Stomach (tissue), 9 donors: Measurements from ENCODE around the gene SORCS1. TPM values are rescaled to one million over a fixed set of nuclear protein-coding genes. Genes with fewer than 3 reads are reported as not detected.

ENCODE experiments used
- DNase-seq, 2 donors: peaks; one replicate each; pipeline versions ENCODE4 v3.0.0 to v3.0.0-alpha.2; 2013 to 2019
- H3K27ac ChIP-seq, 5 donors: fragments of 200-600 bp in 4 of 5; sonication (generic) in 4 of 5; one replicate each; pipeline ENCODE4 v1.5.1; 2013 to 2019; ENCODE audit warnings: mild to moderate bottlenecking in 1 of 5, moderate library complexity in 1 of 5
- H3K27me3 ChIP-seq, 3 donors: fragments of 200-600 bp; sonication (generic); one replicate each; pipeline ENCODE4 v1.5.1; 2017 to 2019; ENCODE audit warnings: mixed run types in 1 of 3
- H3K36me3 ChIP-seq, 4 donors: fragments of 200-600 bp; sonication (generic); 1 replicate in 3 of 4; 2 replicates in 1 of 4; pipeline ENCODE4 v1.5.1; 2016 to 2019
- H3K4me1 ChIP-seq, 4 donors: fragments of 200-600 bp; sonication (generic); one replicate each; pipeline ENCODE4 v1.5.1; 2016 to 2019
- H3K4me3 ChIP-seq, 4 donors: fragments of 200-600 bp; sonication (generic) in 3 of 4; one replicate each; pipeline ENCODE4 v1.5.1; 2016 to 2019; ENCODE audit warnings: mild to moderate bottlenecking in 1 of 4
- H3K9me3 ChIP-seq, 4 donors: fragments of 200-600 bp; sonication (generic); one replicate each; pipeline ENCODE4 v1.5.1; 2016 to 2019
- EP300 ChIP-seq: sonication (generic); formaldehyde crosslinking; IDR thresholded peaks from one replicate; pipeline ENCODE4 v1.6.1; 2017; ENCODE audit warnings: antibody characterized with exemption
- POLR2A ChIP-seq, 4 donors: fragments of 450-650 bp; IDR thresholded peaks; one replicate each; pipeline ENCODE4 v1.6.1; 2016; ENCODE audit warnings: antibody characterized with exemption in 4 of 4, control low read depth in 2 of 4, mild to moderate bottlenecking in 1 of 4, moderate library complexity in 1 of 4
- POLR2AphosphoS5 ChIP-seq, 3 donors: sonication (generic); formaldehyde crosslinking; IDR thresholded peaks; one replicate each; pipeline ENCODE4 v1.6.1; 2016; ENCODE audit warnings: antibody characterized with exemption in 3 of 3
- WGBS, 5 donors: extraction: QIAGEN DNeasy Blood & Tissue Kit in 3 of 5; methylation state at CpG; one replicate each; pipeline versions ENCODE4 v1.1.5 to v1.1.7; 2013 to 2018; 5-methylcytosine and 5-hydroxymethylcytosine counted together
- intact Hi-C: fragments of 100-400 bp; cut with DNase I; formaldehyde crosslinking; loops from one replicate; pipeline ENCODE4 v1.15.1; 2023; ENCODE audit warnings: low total_unique reads
- polyA plus RNA-seq, 3 donors: library from polyadenylated mRNA; stranded (reverse); fragments of 200-250 nt; gene quantifications; one replicate each; pipeline ENCODE4 v1.2.3, GENCODE V29; 2013
- total RNA-seq, 5 donors: library from RNA; depleted of rRNA; stranded (reverse); fragments of >200 nt; gene quantifications; one replicate each; pipeline versions ENCODE4 v1.1.0 to v1.2.3, GENCODE V29; 2014 to 2016
- TF ChIP-seq, protein P1 (sequence below), 7 experiments: fragments of 450-650 bp in 4 of 7; fragments of 200-600 bp in 3 of 7; sonication (generic) in 3 of 7; IDR thresholded peaks; one replicate each; pipeline ENCODE4 v1.5.1; 2016 to 2019; ENCODE audit warnings: antibody characterized with exemption in 7 of 7, control low read depth in 2 of 7, mild to moderate bottlenecking in 1 of 7
- donor health status: healthy with polysubstance abuse.
- donor health status: Bipolar disorder and iron deficiency.
- donor health status: healthy.

Gene SORCS1
- total and polyA plus RNA-seq, 8 donors, result 0.25 to 10.1 (median 0.69) TPM

DNA sequence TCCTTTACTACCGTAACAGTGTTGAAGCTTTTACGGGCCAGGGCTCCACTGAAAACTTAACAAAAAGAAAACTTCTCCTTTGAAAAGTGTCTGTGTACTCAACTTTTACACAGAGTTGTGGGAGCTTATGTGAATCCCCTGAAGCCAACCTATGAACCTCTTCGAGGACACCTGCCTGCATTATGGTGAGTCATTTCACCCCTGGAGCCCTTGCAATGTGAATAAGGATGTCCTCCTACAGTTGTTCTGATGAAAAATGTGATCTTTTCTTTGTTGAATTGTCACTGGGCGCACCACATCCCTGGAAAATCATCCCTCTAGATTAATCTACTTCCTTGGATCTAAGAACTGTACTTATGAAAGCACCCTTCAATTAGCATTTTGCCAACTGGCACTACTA is 93.2 kb downstream of the SORCS1 start:
- DNase-seq, result no peak
- Histone ChIP-seq H3K27me3 (no peaks in the 10 kb centered on the region), H3K27ac (no peak overlapping the region), H3K4me1 (no peaks in the 10 kb centered on the region), H3K4me3 (no peak overlapping the region), H3K36me3 (no peaks in the 10 kb centered on the region), H3K9me3 (no peaks in the 10 kb centered on the region)
- intact Hi-C loops, result no loop called here
- no peak for TF ChIP-seq EP300
- TF ChIP-seq, protein P1, sequence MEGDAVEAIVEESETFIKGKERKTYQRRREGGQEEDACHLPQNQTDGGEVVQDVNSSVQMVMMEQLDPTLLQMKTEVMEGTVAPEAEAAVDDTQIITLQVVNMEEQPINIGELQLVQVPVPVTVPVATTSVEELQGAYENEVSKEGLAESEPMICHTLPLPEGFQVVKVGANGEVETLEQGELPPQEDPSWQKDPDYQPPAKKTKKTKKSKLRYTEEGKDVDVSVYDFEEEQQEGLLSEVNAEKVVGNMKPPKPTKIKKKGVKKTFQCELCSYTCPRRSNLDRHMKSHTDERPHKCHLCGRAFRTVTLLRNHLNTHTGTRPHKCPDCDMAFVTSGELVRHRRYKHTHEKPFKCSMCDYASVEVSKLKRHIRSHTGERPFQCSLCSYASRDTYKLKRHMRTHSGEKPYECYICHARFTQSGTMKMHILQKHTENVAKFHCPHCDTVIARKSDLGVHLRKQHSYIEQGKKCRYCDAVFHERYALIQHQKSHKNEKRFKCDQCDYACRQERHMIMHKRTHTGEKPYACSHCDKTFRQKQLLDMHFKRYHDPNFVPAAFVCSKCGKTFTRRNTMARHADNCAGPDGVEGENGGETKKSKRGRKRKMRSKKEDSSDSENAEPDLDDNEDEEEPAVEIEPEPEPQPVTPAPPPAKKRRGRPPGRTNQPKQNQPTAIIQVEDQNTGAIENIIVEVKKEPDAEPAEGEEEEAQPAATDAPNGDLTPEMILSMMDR (IDR thresholded peaks at IDR 0.05), result no peak
- 79 to 84% (median 82%) methylated on average over 4 of the region's 4 CpGs for WGBS, 5 donors

DNA sequence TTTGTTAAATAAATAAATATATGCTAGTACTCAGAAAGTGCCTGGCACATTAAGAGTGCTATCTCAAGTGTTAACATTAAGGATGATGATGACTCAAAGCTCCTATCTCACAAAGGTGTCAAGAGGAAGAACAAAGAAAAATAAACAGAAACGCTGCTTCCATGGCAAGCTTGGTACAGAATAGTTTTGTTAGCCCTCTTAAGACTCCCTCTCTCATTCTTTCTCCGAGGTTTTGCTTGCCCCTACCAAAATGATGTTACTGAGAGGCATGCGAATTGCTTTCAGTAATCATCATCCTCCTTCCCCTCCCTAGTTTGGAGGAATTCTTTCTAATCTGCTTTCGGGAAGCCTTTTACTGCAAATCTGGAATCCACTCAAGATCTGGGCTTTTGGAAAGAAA is 96.7 kb downstream of the SORCS1 start:
- intact Hi-C loops, result no loop called here
- no peak overlapping the region for H3K27ac ChIP-seq
- no peak for TF ChIP-seq POLR2AphosphoS5 (IDR thresholded peaks at IDR 0.05)
- no peak for TF ChIP-seq EP300
- TF ChIP-seq POLR2A (IDR thresholded peaks at IDR 0.05), result no peak
- TF ChIP-seq, protein P1 (IDR thresholded peaks at IDR 0.05), result no peak
- DNase-seq, result no peak
- no peaks in the 10 kb centered on the region for H3K4me1 ChIP-seq
- no peaks in the 10 kb centered on the region for H3K9me3 ChIP-seq
- H3K36me3 ChIP-seq, result no peaks in the 10 kb centered on the region
- no peak overlapping the region for H3K4me3 ChIP-seq
- no peaks in the 10 kb centered on the region for H3K27me3 ChIP-seq
- WGBS, 5 donors, result 14 to 32% (median 24%) methylated on average over 4 of the region's 4 CpGs

DNA sequence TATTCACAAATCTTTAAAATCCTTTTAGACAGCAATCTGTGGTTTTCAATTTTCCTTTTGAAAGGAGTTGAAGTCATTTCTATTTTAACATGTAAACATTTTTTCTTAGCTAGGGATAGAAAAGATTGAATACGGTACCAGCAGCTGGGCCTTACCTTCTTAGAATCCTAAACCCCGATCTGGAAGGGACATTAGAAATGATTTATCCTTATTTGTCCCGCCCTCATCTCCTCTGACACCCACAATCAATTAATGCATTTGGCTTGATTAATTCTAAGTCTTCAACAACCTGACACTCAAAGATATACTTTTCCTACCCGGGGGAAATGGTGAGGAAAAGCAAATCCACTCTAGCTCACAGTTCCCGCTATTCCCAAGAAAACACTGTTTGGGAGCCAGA is 100.4 kb downstream of the SORCS1 start:
- 67 to 80% (median 79%) methylated on average over 5 of the region's 5 CpGs for WGBS, 5 donors
- H3K27ac ChIP-seq, result no peak overlapping the region
- DNase-seq, result no peak
- intact Hi-C loops, result no loop called here
- H3K4me1 ChIP-seq, result no peaks in the 10 kb centered on the region
- H3K4me3 ChIP-seq, result no peak overlapping the region
- H3K27me3 ChIP-seq, result no peaks in the 10 kb centered on the region
- no peaks in the 10 kb centered on the region for H3K36me3 ChIP-seq
- no peaks in the 10 kb centered on the region for H3K9me3 ChIP-seq
- TF ChIP-seq, protein P1 (IDR thresholded peaks at IDR 0.05), result no peak
- no peak for TF ChIP-seq EP300
- TF ChIP-seq POLR2AphosphoS5 (IDR thresholded peaks at IDR 0.05), result no peak
- no peak for TF ChIP-seq POLR2A (IDR thresholded peaks at IDR 0.05)

DNA sequence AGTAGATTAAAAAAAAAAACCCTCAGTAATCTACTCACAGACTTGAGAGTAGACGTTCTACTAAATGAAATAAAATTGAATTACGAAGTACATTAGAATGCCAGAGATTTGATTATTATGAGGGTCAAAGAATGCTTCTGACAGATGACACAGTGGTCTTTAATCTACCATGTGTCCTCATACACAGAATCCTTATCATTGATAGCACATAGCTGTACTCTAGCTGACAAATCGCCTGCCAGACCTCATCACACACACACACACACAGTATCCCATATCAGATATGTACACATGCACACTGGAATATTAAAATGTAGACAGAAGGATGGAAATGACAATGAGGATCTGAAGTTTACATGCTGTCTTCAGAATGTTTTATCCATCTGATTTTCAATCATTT is 104.6 kb downstream of the SORCS1 start:
- Histone ChIP-seq H3K9me3 (no peaks in the 10 kb centered on the region), H3K4me1 (no peaks in the 10 kb centered on the region), H3K36me3 (no peaks in the 10 kb centered on the region), H3K27ac (no peak overlapping the region), H3K4me3 (no peak overlapping the region), H3K27me3 (no peaks in the 10 kb centered on the region)
- WGBS, 5 donors, result 72 to 79% (median 78%) methylated on average over 3 of the region's 3 CpGs
- TF ChIP-seq, protein P1 (IDR thresholded peaks at IDR 0.05), result no peak
- TF ChIP-seq POLR2AphosphoS5 (IDR thresholded peaks at IDR 0.05) (no peak), EP300 (no peak), POLR2A (IDR thresholded peaks at IDR 0.05) (no peak)
- no peak for DNase-seq
- intact Hi-C loops, result no loop called here
